GM10248 (cell line): Measurements from ENCODE around the gene FGF14.

ENCODE experiments used
- CTCF ChIA-PET: fragments of 300-600 bp; sonication (Branson Sonifier 250); formaldehyde crosslinking; extraction: SDS; loops from one replicate; lab custom pipeline; 2021; ENCODE audit warnings: antibody characterized with exemption; lab: Yijun Ruan, JAX
- POLR2A ChIA-PET: fragments of 350-650 bp; sonication (Branson Sonifier 250); formaldehyde crosslinking; extraction: SDS; loops from one replicate; lab custom pipeline; 2020; ENCODE audit warnings: antibody characterized with exemption; lab: Yijun Ruan, JAX
- DNase-seq: peaks from one replicate; pipeline ENCODE4 v3.0.0; 2012; ENCODE audit errors: extremely low spot score
- CTCF ChIP-seq: IDR thresholded peaks from 2 replicates; pipeline ENCODE4 v1.5.1; 2012; ENCODE audit warnings: mild to moderate bottlenecking, low read depth; ENCODE audit errors: extremely low read depth, missing control alignments, control extremely low read depth

Gene FGF14

GRCh38 chr13:102234618-102235017 lies 167.2 kb downstream of the FGF14 start:
- no peak for DNase-seq
- CTCF ChIA-PET, result interaction anchor here (1.3 kb wide), 1 partner anchor 22 kb away, joined by 3 read pairs; no protein-coding TSS in a partner anchor
- POLR2A ChIA-PET, result no interaction called here
- TF ChIP-seq CTCF, result no peak

- TF ChIP-seq CTCF, result no peak
- DNase-seq, result no peak
- CTCF ChIA-PET, result interaction anchor here (2.4 kb wide), 1 partner anchor 10 kb away, joined by 9 read pairs; no protein-coding TSS in a partner anchor
- POLR2A ChIA-PET, result no interaction called here
Measured at GRCh38 chr13:102233566-102234208, 168.2 kb downstream of the FGF14 start.

GRCh38 chr13:102231479-102231878 lies 170.4 kb downstream of the FGF14 start:
- no peak for DNase-seq
- CTCF ChIA-PET, result interaction anchor here (1.4 to 2.4 kb wide), 2 partner anchors 12 to 14 kb away, joined by 3 to 9 read pairs; no protein-coding TSS in a partner anchor
- POLR2A ChIA-PET, result no interaction called here
- no peak for TF ChIP-seq CTCF

GRCh38 chr13:102227741-102228140 lies 174.1 kb downstream of the FGF14 start:
- ChIA-PET CTCF (no interaction called here), POLR2A (no interaction called here)
- no peak for DNase-seq
- TF ChIP-seq CTCF, result no peak

GRCh38 chr13:102226591-102226990 lies 175.3 kb downstream of the FGF14 start:
- CTCF ChIA-PET, result interaction anchor here (1.2 kb wide), 1 partner anchor 98 kb away, joined by 3 read pairs; no protein-coding TSS in a partner anchor
- POLR2A ChIA-PET, result no interaction called here
- TF ChIP-seq CTCF, result no peak
- DNase-seq, result no peak

- POLR2A ChIA-PET, result no interaction called here
- DNase-seq, result no peak
- no peak for TF ChIP-seq CTCF
- CTCF ChIA-PET, result interaction anchor here (1.2 kb wide), 1 partner anchor 98 kb away, joined by 3 read pairs; no protein-coding TSS in a partner anchor
Measured at GRCh38 chr13:102225892-102226291, 176.0 kb downstream of the FGF14 start.
